ENCODE data around the gene MCCC2.
A peak's percentile ranks its signal among the peaks of the same experiment; 100 is the strongest.
"Not testable (repeated sequence)": the region's sequence is repeated elsewhere in the genome, so short reads cannot be mapped to it uniquely, and the experiment has no call there.

MCCC2 gene

GRCh38 chr5:71586941-71587765, at the start of gene MCCC2:
TSS of gene MCCC2 (plus strand) at chr5:71587340. CDS start at chr5:71587426, 86 bp downstream.
- peak; percentile 98 for DNase-seq

- no peak for DNase-seq
Observed at GRCh38 chr5:71537687-71538086, 49.5 kb upstream of the MCCC2 start.

DNA sequence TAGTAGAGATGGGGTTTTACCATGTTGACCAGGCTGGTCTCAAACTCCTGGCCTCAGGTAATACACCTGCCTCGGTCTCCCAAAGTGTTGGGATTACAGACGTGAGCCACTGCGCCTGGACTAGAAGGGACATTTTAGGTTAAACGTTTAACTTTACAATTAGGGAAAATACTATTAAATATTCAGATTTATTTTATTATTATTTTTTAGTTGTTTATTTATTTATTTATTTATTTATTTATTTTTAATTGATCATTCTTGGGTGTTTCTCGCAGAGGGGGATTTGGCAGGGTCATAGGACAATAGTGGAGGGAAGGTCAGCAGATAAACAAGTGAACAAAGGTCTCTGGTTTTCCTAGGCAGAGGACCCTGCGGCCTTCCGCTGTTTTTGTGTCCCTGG, 36.3 kb upstream of the MCCC2 start:
- DNase-seq = not testable (repeated sequence)

GRCh38 chr5:71551582-71551981, 35.6 kb upstream of the MCCC2 start:
- DNase-seq = not testable (repeated sequence)

DNA sequence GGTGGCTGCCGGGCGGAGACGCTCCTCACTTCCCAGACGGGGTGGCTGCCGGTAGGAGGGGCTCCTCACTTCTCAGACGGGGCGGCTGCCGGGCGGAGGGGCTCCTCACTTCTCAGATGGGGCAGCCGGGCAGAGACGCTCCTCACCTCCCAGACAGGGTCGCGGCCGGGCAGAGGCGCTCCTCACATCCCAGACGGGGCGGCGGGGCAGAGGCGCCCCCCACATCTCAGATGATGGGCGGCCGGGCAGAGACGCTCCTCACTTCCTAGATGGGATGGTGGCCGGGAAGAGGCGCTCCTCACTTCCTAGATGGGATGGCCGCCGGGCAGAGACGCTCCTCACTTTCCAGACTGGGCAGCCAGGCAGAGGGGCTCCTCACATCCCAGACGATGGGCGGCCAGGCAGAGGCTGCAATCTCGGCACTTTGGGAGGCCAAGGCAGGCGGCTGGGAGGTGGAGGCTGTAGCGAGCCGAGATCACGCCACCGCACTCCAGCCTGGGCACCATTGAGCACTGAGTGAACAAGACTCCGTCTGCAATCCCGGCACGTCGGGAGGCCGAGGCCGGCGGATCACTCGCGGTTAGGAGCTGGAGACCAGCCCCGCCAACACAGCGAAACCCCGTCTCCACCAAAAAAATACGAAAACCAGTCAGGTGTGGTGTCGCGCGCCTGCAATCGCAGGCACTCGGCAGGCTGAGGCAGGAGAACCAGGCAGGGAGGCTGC, 35.0 kb upstream of the MCCC2 start:
- not testable (repeated sequence) for DNase-seq

GRCh38 chr5:71563161-71563560, 24.0 kb upstream of the MCCC2 start:
- DNase-seq = no peak

- DNase-seq = no peak
Observed at GRCh38 chr5:71564895-71565294, 22.2 kb upstream of the MCCC2 start.

- no peak for DNase-seq
Observed at GRCh38 chr5:71569748-71570509, 17.2 kb upstream of the MCCC2 start.

GRCh38 chr5:71571811-71572210, 15.3 kb upstream of the MCCC2 start:
- not testable (repeated sequence) for DNase-seq

- no peak for DNase-seq
Observed at GRCh38 chr5:71573591-71573990, 13.5 kb upstream of the MCCC2 start.

DNA sequence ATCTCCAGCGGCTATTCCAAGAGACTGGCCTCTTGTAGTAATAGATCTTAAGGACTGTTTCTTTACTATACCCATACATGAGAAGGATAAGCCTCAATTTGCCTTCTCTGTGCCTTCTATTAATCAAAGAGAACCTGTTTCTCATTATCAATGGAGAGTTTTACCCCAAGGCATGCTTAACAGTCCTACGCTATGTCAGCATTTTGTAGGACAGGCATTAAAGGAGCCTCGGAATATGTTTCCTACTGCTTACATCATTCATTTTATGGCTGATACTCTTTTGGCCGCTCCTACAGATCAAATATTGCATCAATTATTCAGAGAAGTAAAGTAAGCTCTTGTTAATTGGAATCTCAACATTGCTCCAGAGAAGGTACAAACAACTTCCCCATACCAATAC, 11.6 kb upstream of the MCCC2 start:
- not testable (repeated sequence) for DNase-seq

DNA sequence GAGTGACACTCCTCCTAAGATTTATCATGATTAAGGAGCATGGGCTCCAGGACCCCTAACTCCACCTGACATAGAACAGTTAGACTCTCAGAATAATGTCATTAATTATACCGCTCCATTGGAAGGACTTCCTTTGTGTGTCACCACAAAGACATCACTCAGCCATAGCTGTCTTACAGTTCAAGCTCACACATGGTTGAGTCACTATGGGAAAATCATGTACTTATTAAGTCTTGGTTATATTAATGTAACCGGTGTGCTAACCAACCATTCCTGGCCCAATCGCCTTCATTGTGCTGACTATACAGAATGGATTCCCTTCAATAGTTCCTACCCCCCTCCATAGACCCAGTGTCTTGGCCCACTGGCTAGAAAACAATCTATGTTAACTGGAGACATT, 10.9 kb upstream of the MCCC2 start:
- no peak for DNase-seq

DNA sequence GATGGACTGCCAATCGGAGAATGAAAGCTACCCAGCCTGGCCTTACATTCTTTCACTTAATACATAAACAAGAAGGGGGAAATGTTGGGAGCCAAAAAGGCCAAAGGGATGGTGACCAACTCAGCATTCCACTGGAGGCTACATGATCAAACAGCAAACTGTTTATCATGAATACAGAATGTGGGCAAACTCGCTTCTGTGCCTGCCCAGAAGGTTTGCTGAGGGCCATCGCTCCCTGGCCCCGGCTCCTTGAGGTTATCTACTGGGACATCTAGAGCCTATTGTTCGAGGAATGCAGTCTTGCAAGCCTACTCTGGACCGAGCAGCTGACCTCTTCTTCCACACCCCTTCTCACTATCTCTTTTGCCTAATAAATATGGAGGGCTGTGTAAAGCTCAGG, 9.3 kb upstream of the MCCC2 start:
- DNase-seq = not testable (repeated sequence)

GRCh38 chr5:71582945-71583584, 4.1 kb upstream of the MCCC2 start:
- no peak for DNase-seq

GRCh38 chr5:71586052-71586940, 844 bp upstream of the MCCC2 start:
- peak; percentile 15 for DNase-seq

DNA sequence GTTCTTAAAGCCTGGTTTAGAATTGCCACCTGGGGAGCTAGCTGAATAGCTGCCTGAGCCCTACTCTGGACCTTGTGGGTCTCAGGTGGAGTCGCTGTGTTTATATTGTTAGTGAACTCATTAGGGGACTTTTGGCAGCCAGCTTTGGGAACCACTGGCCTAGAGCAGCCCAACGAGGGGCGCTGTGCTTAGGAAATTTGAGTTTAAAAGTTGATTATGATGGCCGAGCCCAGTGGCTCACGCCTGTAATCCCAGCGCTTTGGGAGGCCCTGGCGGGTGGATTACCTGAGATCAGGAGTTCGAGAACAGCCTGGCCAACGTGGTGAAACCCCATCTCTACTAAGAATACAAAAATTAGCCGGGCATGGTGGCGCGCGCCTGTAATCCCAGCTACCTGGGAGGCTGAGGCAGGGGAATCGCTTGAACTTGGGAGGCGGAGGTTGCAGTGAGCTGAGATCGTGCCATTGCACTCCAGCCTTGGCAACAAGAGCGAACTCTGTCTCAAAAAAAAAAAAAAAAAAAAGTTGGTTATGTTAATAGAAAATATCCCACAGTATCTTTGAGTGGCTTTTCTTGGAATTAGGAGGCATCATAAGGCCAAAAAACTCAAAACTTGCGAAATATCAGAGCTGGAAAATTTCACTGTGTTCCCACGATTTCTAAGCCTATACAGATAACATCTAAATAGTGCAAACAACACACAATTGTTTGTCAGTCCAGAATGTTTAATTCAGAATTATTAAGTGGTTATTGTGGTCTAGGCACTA, 809 bp downstream of the MCCC2 start:
- DNase-seq = no peak

- DNase-seq = no peak
Observed at GRCh38 chr5:71588533-71588885, 1.4 kb downstream of the MCCC2 start.

DNA sequence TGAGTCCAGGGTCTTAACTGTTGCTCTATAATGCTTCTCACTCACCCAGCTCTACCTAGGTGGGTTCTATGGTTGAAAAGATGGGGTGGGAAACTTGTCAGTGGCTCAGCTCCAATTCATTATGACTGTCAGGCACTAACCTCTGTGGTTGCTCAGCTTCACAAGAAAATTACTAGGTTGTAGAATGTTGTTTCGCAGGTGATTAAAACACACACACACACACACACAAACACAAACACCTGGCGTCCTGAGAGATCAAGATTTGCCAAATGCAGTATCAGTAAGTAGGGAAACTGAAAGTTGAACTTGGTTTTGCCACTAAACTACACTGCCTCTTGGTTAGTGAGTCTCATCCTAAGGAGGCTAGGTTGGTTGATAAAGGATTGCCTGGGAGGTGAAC, 2.8 kb downstream of the MCCC2 start:
- DNase-seq = no peak

GRCh38 chr5:71591100-71591499, 4.0 kb downstream of the MCCC2 start:
- DNase-seq = no peak

- no peak for DNase-seq
Observed at GRCh38 chr5:71596169-71596568, 9.0 kb downstream of the MCCC2 start.

DNA sequence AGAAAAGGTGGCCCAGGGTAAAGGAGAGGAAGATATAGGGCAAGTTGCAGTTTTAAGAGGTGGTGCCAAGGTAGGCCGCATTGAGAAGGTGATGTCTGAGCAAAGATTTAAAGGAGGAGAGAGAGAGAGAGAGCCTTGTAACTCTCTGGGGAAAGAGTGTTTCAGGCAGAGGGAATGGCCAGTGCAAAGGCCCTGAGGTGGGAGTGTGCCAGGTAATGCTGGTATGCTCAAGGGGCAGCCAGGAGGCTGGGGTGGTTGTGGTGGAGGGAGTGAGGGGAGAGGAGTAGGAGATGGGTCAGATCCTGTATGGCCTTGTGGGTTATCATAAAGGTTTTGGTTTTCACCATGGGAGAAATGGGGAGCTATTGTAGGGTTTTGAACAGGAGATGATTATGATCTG, 9.9 kb downstream of the MCCC2 start:
- no peak for DNase-seq

Data from suppressor macrophage treated with lipopolysaccharide for 4 hours (primary cell).